Adrenal gland (tissue), 5 donors: ENCODE data around the gene FTSJ3.
"Not testable (repeated sequence)": the region's sequence is repeated elsewhere in the genome, so short reads cannot be mapped to it uniquely, and the experiment has no call there.

Experiments used
- CTCF ChIP-seq, 6 experiments: fragments of 450-650 bp in 4 of 6; fragments of 200-600 bp in 2 of 6; sonication (generic) in 1 of 6; IDR thresholded peaks; 1 replicate in 5 of 6; 2 replicates in 1 of 6; pipeline versions ENCODE4 v1.5.1 to v1.8.0; 2016 to 2021; ENCODE audit warnings: antibody characterized with exemption in 6 of 6, mild to moderate bottlenecking in 2 of 6, moderate library complexity in 1 of 6
- POLR2A ChIP-seq, 2 donors: fragments of 450-650 bp; IDR thresholded peaks; one replicate each; pipeline ENCODE4 v1.6.1; 2017; ENCODE audit warnings: antibody characterized with exemption in 2 of 2, mild to moderate bottlenecking in 2 of 2, moderate library complexity in 1 of 2
- donor health status: DM: no; HTN: no; CAD: no.

GRCh38 chr17:63869491-63870291, 42.2 kb upstream of the FTSJ3 start:
- not testable (repeated sequence) for TF ChIP-seq CTCF, POLR2A (IDR thresholded peaks at IDR 0.05)
